ENCODE results near the gene MST1.

- TF ChIP-seq CTCF (conservative IDR thresholded peaks at IDR 0.05 in 1 of 2, IDR thresholded peaks at IDR 0.05 in 1 of 2; ENCODE audit: low read depth in 1 of 2, low read length in 2 of 2) (no peak), EZH2 (IDR thresholded peaks at IDR 0.05; ENCODE audit: low read length, missing control alignments) (no peak)
Measured at GRCh38 chr3:49711489-49711888, 22.2 kb upstream of the MST1 start.
